Activated T-cell treated with anti-CD3 and anti-CD28 coated beads, Interleukin-2, amount 50 U/mL, for 4 hours (primary cell): Measurements from ENCODE around the gene CACNA1C. TPM values are rescaled to one million over a fixed set of nuclear protein-coding genes. Genes with fewer than 3 reads are reported as not detected.

Experiments
- ATAC-seq, 2 donors: fragments of 200-7000 bp; cut with Tn5 transposase; one replicate each; pipeline ENCODE4 v1.10.0; 2021
- DNase-seq: peaks from one replicate; pipeline ENCODE4 v3.0.0-alpha.2; 2020
- H3K27me3 Mint-ChIP-seq: one replicate; pipeline ENCODE4 v1.8.0; 2021; ENCODE audit warnings: low read depth, mixed read lengths
- H3K36me3 Mint-ChIP-seq: one replicate; pipeline ENCODE4 v1.8.0; 2022; ENCODE audit warnings: mixed read lengths; ENCODE audit not compliant: insufficient read depth
- H3K4me1 Mint-ChIP-seq: one replicate; pipeline ENCODE4 v1.8.0; 2021; ENCODE audit warnings: low read depth, mixed read lengths
- H3K4me3 Mint-ChIP-seq: one replicate; pipeline ENCODE4 v1.8.0; 2021; ENCODE audit warnings: mild to moderate bottlenecking, moderate library complexity, mixed read lengths
- H3K9me3 Mint-ChIP-seq: one replicate; pipeline ENCODE4 v1.8.0; 2021; ENCODE audit warnings: mixed read lengths
- total RNA-seq, 3 donors: library from RNA; stranded (reverse); gene quantifications; one replicate each; pipeline ENCODE4 v1.2.1, GENCODE V29; 2021

CACNA1C gene
- total RNA-seq, 3 donors from 2014 or later: 0.03 to 0.08 (median 0.03) TPM

- no peak for ATAC-seq
Measured at GRCh38 chr12:2667716-2668440, 615.1 kb downstream of the CACNA1C start.

DNA sequence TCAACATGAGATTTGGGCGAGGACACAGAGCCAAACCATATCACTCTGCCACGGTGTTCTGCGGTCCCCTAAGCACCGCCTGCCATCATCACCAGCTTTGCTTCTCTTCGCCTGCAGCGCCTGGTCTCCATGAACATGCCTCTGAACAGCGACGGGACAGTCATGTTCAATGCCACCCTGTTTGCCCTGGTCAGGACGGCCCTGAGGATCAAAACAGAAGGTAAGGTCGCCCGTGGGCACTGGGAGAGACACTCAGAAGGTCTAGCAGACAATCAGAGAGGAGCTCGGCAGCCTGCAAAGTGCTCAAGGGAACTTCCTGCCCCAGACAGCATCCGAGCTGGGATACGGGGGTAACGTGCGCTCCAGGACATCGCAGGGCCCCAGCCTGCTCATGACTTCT lies 616.0 kb downstream of the CACNA1C start:
- ATAC-seq (no peak), DNase-seq (no peak)
- peaks cover 7% of the 10 kb centered on the region for H3K36me3 Mint-ChIP-seq
- H3K4me3 Mint-ChIP-seq: no peak overlapping the region
- no peaks in the 10 kb centered on the region for H3K27me3 Mint-ChIP-seq
- no peaks in the 10 kb centered on the region for H3K4me1 Mint-ChIP-seq
- H3K9me3 Mint-ChIP-seq: no peaks in the 10 kb centered on the region

More at GRCh38 chr12:2667716-2668440, 615.1 kb downstream of the CACNA1C start:
- Mint-ChIP-seq H3K4me1 (no peaks in the 10 kb centered on the region), H3K4me3 (no peak overlapping the region), H3K9me3 (no peaks in the 10 kb centered on the region), H3K27me3 (no peaks in the 10 kb centered on the region), H3K36me3 (peaks cover 7% of the 10 kb centered on the region)
- DNase-seq: no peak

- no peak for DNase-seq
- Mint-ChIP-seq H3K27me3 (no peaks in the 10 kb centered on the region), H3K9me3 (no peaks in the 10 kb centered on the region), H3K4me1 (no peaks in the 10 kb centered on the region), H3K36me3 (peaks cover 7% of the 10 kb centered on the region), H3K4me3 (no peak overlapping the region)
- ATAC-seq: no peak
Measured at GRCh38 chr12:2669560-2669959, 616.8 kb downstream of the CACNA1C start.

DNA sequence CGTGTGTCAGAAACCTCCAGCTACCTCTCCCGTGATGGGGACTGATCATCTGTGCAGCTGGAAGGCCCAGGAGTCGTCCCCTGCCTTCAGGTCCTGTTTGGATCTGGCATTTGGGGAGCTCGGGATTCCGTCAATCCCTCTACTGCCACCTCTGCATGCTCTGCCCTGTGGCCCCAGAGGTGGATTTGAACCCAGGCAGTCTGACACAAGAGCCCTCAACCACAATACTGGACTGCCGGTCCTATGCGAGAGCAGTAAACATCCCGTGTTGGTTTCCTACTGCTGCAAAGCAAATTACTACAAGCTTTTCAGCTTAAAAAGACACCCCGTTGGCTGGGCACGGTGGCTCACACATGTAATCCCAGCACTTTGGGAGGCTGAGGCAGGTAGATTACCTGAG lies 620.1 kb downstream of the CACNA1C start:
- Mint-ChIP-seq H3K9me3 (no peaks in the 10 kb centered on the region), H3K36me3 (peaks cover 7% of the 10 kb centered on the region), H3K4me3 (no peak overlapping the region), H3K4me1 (no peaks in the 10 kb centered on the region), H3K27me3 (no peaks in the 10 kb centered on the region)
- no peak for DNase-seq
- ATAC-seq: no peak

DNA sequence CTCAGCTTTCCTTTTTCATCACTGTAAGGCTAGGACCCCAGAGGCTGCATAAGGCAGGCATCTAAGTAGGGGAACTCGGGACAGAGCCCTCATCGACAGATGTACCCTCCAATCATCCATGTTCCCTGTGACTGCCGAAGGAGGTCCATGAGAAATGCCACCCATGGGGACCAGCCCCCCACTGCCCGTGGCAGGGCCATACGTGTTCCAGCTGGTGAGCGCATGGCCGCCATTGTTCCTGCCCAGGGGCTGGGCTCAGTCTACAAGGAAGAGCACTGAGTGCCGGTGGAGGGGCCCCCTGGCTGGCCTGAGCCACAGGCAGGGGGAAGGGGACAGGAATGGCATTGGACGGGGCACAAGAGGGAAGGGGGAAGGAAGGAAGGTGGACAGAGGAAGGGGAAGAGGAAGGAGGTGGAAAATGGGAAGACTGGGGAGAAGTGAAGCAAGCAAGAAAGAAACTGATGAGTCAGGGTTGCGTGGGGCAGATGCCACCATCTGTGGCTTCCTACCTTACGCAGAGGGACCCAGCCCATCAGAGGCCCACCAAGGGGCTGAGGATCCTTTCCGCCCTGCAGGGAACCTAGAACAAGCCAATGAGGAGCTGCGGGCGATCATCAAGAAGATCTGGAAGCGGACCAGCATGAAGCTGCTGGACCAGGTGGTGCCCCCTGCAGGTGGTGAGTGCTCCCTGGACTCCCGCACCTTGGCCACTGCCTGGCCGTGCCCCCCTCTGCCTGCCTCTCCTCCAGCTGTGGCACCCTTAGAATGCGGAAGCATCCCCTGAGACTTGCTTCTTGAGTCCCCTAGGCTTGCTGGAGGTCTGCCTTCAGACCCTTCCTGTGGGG lies 621.4 kb downstream of the CACNA1C start:
- no peak for ATAC-seq

DNA sequence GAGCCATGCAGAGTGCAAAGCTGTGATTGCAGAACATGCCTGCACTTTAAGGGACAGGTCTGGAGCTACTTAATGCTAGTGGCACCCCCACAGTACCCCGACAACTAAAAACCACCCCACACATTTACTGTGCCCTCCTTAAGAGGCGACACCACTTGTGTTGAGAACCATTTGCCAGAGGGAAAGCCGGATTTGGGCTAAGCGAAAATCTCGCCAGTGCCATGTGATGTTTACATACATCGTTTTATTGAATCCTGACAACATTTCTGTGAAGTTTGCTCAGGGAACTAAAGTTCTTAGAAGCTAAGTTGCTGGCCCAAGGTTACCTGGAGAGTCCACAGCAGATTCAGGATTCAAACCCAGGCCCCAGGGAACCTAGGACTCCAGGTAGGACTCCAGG lies 623.0 kb downstream of the CACNA1C start:
- Mint-ChIP-seq H3K4me3 (no peak overlapping the region), H3K36me3 (no peaks in the 10 kb centered on the region), H3K27me3 (no peaks in the 10 kb centered on the region), H3K4me1 (no peaks in the 10 kb centered on the region), H3K9me3 (no peaks in the 10 kb centered on the region)
- DNase-seq (no peak), ATAC-seq (no peak)

More for the DNA sequence above, 621.4 kb downstream of the CACNA1C start:
- Mint-ChIP-seq H3K27me3 (no peaks in the 10 kb centered on the region), H3K4me3 (no peak overlapping the region), H3K9me3 (no peaks in the 10 kb centered on the region), H3K36me3 (peaks cover 4% of the 10 kb centered on the region), H3K4me1 (no peaks in the 10 kb centered on the region)
- DNase-seq: no peak

DNA sequence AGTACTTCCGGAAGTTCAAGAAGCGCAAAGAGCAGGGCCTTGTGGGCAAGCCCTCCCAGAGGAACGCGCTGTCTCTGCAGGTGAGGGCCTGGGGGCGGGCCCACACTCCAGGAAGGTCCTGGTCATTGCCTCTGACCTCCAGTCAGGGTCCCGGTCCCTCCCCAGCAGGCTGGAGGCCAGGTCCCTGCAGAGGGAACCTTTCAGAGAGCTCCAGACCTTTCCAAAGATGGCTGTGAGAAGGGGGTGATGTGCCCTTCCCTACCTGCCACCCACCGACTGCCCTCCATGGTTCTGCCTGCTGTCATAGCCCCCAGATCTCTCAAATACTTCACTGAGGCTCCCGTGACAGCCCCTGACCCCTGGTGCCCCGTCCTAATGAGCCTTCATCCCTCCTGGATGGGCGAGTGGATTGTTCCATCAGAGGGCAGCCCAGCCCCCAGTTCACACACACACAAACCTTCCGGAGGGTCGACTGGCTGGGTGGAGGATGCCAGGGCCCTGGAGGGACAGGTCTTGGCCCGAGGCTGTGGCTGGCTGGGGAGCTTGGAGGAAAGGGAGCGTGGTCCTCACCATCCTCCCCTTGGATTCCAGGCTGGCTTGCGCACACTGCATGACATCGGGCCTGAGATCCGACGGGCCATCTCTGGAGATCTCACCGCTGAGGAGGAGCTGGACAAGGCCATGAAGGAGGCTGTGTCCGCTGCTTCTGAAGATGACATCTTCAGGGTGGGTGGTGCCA lies 624.5 kb downstream of the CACNA1C start:
- DNase-seq: no peak
- no peak for ATAC-seq
- Mint-ChIP-seq H3K36me3 (no peaks in the 10 kb centered on the region), H3K9me3 (no peaks in the 10 kb centered on the region), H3K4me3 (no peak overlapping the region), H3K4me1 (no peaks in the 10 kb centered on the region), H3K27me3 (no peaks in the 10 kb centered on the region)

DNA sequence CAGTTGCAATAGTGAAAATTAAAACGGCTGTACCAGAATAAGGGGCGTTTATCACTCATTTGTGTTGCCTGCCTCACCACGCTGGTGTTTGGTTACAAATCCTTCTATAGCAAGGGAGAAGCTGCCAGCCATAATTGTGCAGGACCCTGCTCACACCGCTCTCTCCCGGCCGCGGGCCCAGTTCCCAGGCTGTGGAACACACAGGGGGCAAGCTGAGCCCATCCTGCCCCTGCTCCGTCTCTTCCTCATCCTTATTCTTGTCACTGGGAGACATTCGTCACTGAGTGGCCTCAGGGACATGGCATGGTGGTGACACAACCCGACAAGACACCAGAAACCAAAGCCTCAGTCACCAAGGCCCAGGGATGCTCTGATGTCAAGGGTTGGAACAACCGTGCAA lies 625.6 kb downstream of the CACNA1C start:
- DNase-seq: no peak
- H3K9me3 Mint-ChIP-seq: no peaks in the 10 kb centered on the region

GRCh38 chr12:2679068-2679815 lies 626.5 kb downstream of the CACNA1C start:
- H3K36me3 Mint-ChIP-seq: no peaks in the 10 kb centered on the region
- no peaks in the 10 kb centered on the region for H3K27me3 Mint-ChIP-seq
- peaks cover 2% of the 10 kb centered on the region for H3K4me1 Mint-ChIP-seq
- DNase-seq (no peak), ATAC-seq (no peak)
- no peaks in the 10 kb centered on the region for H3K9me3 Mint-ChIP-seq
- H3K4me3 Mint-ChIP-seq: no peak overlapping the region

More for the DNA sequence above, 625.6 kb downstream of the CACNA1C start:
- Mint-ChIP-seq H3K4me3 (no peak overlapping the region), H3K36me3 (no peaks in the 10 kb centered on the region), H3K27me3 (no peaks in the 10 kb centered on the region), H3K4me1 (peaks cover 2% of the 10 kb centered on the region)
- no peak for ATAC-seq

GRCh38 chr12:2679816-2680675 lies 627.3 kb downstream of the CACNA1C start:
- Mint-ChIP-seq H3K36me3 (no peaks in the 10 kb centered on the region), H3K4me3 (no peak overlapping the region), H3K27me3 (no peaks in the 10 kb centered on the region), H3K9me3 (no peaks in the 10 kb centered on the region), H3K4me1 (peaks cover 2% of the 10 kb centered on the region)
- no peak for DNase-seq
- no peak for ATAC-seq

DNA sequence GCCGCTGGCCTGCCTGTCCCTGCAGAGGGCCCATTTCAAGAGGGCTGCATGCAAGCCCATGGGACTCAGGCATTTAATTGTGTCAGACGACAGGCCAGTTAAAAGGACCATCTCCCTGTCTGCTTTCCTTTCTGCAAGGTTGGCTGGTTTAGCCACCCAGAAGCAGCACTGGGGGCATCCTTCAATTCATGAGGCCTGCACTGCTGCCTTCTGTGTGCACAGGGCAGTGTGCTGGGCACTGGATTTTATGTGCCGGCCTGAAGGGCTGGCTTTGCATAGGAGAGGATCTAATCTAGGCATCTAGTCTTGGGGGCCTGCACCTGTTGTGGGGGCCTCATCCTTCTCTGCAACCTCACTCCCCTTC lies 627.9 kb downstream of the CACNA1C start:
- Mint-ChIP-seq H3K9me3 (no peaks in the 10 kb centered on the region), H3K27me3 (no peaks in the 10 kb centered on the region), H3K4me1 (peaks cover 2% of the 10 kb centered on the region), H3K4me3 (no peak overlapping the region), H3K36me3 (no peaks in the 10 kb centered on the region)
- ATAC-seq (no peak), DNase-seq (no peak)

DNA sequence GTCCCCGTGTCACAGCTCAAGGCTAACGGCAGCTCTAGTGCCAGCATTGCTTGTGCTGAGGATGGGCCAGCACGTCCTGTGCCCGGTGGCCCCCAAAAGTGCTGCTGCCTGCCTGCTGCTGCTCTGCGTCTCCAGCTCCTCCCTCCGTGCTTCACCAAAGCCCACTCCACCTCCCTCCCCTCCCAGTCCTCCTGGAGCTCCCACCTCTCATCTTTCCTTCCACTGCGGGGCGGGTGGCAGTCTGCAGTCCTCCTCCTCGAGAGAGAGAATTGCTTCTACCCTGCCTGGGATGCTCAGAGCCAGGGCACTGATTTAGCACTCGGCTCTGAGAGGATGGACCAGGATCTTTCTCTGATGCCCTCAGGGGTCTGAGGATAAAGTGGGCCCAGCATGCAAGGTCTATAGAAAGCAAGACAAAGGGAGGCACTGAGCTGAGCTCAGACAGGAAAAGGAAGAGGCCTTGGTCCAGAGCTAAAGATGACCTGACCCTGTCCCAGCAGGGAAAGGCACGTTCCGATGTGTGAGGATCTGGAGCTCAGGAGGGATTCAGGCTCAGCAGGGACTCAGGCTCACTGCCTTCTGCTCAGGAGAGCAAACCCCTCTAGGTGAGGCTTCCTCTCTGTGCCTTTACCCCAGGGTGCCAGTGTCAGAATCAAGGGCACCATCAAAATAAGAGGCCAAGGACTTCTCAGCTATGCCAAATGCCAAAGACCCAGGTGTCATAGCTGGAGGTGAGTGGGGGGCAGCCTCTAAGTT lies 628.8 kb downstream of the CACNA1C start:
- Mint-ChIP-seq H3K4me3 (no peak overlapping the region), H3K4me1 (peaks cover 2% of the 10 kb centered on the region), H3K27me3 (no peaks in the 10 kb centered on the region), H3K36me3 (no peaks in the 10 kb centered on the region), H3K9me3 (no peaks in the 10 kb centered on the region)
- ATAC-seq (no peak), DNase-seq (no peak)
